Neutrophil (primary cell): ENCODE results near the gene SSNA1.

Source experiments
- H3K27ac ChIP-seq: fragments of 200-600 bp; sonication (generic); 2 replicates; pipeline ENCODE4 v1.5.1; 2016; ENCODE audit warnings: mild to moderate bottlenecking, moderate library complexity
- H3K27me3 ChIP-seq: fragments of 200-600 bp; sonication (generic); 2 replicates; pipeline ENCODE4 v1.6.0; 2016; ENCODE audit warnings: mild to moderate bottlenecking
- H3K36me3 ChIP-seq: fragments of 200-600 bp; sonication (generic); 2 replicates; pipeline ENCODE4 v1.5.1; 2017
- H3K4me1 ChIP-seq, 2 experiments: fragments of 200-600 bp in 1 of 2; sonication (generic) in 1 of 2; 1 replicate in 1 of 2; 2 replicates in 1 of 2; pipeline versions ENCODE4 v1.5.1 to v1.6.1; 2013 to 2016; ENCODE audit warnings: low read depth in 1 of 2, low read length in 1 of 2, mild to moderate bottlenecking in 1 of 2, moderate library complexity in 1 of 2; ENCODE audit not compliant: control insufficient read depth in 1 of 2, insufficient read depth in 1 of 2
- H3K4me3 ChIP-seq, 2 experiments: fragments of 200-600 bp in 1 of 2; sonication (generic) in 1 of 2; 1 replicate in 1 of 2; 2 replicates in 1 of 2; pipeline ENCODE4 v1.5.1; 2013 to 2016; ENCODE audit warnings: low read depth in 1 of 2, low read length in 1 of 2, mild to moderate bottlenecking in 1 of 2, moderate library complexity in 1 of 2
- H3K9me3 ChIP-seq: fragments of 200-600 bp; sonication (generic); 2 replicates; pipeline ENCODE4 v1.5.1; 2016
- TF ChIP-seq, protein P1 (sequence below): fragments of 200-600 bp; sonication (generic); IDR thresholded peaks from 2 replicates; pipeline ENCODE4 v1.5.1; 2016; ENCODE audit warnings: antibody characterized with exemption

The SSNA1 gene

DNA sequence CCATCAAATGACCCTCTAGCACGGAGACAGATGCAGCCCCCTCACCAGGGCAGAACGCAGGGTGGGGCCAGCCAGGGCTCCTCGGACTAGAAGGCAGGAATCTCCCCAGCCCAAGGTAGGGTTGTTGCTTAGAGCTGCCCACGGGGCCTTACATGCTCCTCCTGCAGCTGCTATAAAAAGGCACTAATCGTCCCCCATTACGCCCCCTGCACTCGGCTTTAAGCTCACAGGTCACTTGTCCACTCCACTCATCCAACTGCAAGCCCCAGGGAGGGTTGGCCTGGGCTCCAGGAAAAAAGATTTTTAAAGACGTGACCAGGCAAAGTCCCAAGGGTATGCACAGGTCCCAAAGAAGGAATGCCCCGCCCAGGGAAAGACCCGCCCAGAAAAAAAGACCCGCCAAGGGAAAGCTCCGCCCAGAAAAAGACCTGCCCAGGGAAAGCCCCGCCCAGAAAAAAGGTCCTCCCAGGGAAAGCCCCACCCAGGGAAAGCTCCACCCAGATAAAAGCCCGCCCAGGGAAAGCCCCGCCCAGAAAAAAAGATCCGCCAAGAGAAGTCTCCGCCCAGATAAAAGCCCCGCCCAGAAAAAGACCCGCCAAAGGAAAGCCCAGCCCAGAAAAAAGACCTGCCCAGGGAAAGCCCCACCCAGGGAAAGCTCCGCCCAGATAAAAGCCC, 38.4 kb upstream of the SSNA1 start:
- Histone ChIP-seq H3K36me3 (no peaks in the 10 kb centered on the region), H3K27ac (no peak overlapping the region), H3K27me3 (peaks cover 73% of the 10 kb centered on the region), H3K4me1 (peaks cover 0 to 4% of the 10 kb centered on the region in 2 experiments), H3K9me3 (no peaks in the 10 kb centered on the region), H3K4me3 (no peak overlapping the region)
- TF ChIP-seq, protein P1, sequence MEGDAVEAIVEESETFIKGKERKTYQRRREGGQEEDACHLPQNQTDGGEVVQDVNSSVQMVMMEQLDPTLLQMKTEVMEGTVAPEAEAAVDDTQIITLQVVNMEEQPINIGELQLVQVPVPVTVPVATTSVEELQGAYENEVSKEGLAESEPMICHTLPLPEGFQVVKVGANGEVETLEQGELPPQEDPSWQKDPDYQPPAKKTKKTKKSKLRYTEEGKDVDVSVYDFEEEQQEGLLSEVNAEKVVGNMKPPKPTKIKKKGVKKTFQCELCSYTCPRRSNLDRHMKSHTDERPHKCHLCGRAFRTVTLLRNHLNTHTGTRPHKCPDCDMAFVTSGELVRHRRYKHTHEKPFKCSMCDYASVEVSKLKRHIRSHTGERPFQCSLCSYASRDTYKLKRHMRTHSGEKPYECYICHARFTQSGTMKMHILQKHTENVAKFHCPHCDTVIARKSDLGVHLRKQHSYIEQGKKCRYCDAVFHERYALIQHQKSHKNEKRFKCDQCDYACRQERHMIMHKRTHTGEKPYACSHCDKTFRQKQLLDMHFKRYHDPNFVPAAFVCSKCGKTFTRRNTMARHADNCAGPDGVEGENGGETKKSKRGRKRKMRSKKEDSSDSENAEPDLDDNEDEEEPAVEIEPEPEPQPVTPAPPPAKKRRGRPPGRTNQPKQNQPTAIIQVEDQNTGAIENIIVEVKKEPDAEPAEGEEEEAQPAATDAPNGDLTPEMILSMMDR = no peak

DNA sequence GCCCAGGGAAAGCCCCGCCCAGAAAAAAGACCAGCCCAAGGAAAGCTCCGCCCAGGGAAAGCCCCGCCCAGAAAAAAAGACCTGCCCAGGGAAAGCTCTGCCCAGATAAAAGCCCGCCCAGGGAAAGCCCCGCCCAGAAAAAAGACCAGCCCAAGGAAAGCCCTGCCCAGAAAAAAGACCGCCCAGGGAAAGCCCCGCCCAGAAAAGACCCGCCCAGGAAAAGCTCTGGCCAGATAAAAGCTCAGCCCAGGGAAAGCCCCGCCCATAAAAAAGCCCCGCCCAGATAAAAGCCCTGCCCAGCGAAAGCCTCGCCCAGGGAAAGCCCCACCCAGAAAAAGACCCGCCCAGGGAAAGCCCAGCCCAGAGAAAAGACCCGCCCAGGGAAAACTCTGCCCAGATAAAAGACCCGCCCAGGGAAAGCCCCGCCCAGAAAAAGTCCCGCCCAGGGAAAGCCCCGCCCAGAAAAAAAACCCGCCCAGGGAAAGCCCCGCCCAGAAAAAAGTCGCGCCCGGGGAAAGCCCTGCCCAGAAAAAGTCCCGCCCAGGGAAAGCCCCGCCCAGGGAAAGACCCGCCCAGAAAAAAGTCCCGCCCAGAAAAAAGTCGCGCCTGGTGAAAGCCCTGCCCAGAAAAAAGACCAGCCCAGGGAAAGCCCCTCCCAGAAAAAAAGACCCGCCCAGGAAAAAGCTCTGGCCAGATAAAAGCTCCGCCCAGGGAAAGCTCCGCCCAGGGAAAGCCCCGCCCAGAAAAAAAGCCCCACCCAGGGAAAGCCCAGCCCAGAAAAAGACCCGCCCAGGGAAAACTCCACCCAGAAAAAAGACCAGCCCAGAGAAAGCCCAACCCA, 37.6 kb upstream of the SSNA1 start:
- Histone ChIP-seq H3K4me3 (no peak overlapping the region), H3K27me3 (peaks cover 77% of the 10 kb centered on the region), H3K9me3 (no peaks in the 10 kb centered on the region), H3K36me3 (no peaks in the 10 kb centered on the region), H3K27ac (no peak overlapping the region), H3K4me1 (peaks cover 0 to 4% of the 10 kb centered on the region in 2 experiments)
- TF ChIP-seq, protein P1 = no peak

DNA sequence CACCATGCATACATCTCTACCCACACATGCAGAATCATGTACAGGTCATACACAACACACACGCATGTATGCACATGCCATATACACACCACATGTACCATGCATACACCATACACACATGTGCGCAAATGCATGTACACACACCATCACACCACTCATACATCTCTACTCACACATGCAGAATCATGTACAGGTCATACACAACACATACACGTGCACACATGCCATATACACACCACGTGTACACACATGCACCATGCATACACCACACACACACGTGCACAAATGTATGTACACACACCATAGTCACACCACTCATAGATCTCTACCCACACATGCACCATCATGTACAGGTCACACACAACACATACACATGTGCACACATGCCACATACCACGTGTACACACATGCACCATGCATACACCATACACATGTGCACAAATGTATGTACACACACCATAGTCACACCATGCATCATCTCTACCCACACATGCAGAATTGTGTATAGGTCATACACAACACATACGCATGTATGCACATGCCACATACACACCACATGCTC, 35.6 kb upstream of the SSNA1 start:
- TF ChIP-seq, protein P1 = no peak
- no peaks in the 10 kb centered on the region for H3K36me3 ChIP-seq

DNA sequence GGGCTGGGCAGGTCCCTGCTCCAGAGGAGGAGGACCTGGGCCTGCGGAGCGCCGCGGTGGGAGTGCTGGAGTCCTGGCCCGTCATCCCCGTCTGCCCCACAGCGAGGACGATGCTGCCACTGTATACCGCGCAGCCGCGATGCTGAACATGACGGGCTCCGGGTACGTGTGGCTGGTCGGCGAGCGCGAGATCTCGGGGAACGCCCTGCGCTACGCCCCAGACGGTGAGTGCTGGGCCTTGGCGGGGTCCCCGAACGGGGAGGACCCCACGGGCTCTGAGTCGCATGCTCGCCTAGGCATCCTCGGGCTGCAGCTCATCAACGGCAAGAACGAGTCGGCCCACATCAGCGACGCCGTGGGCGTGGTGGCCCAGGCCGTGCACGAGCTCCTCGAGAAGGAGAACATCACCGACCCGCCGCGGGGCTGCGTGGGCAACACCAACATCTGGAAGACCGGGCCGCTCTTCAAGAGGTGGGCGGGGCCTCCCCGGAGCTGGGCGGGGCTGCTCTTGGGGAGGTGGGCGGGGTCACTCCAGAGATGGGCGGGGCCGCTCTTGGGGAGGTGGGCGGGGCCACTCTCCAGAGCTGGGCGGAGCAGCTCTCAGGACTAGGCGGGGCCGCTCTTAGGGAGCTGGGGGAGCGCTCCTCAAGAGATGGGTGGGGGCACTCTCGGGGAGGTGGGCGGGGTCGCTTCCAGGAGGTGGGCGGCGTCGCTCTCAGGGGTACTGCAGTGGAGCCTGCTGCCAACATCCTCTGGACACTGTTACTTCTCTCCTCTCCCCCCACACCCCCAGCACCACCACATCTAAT, 31.7 kb upstream of the SSNA1 start:
- Histone ChIP-seq H3K27me3 (peaks cover 88% of the 10 kb centered on the region), H3K36me3 (no peaks in the 10 kb centered on the region), H3K27ac (no peak overlapping the region), H3K4me3 (no peak overlapping the region), H3K9me3 (no peaks in the 10 kb centered on the region), H3K4me1 (peaks cover 0 to 3% of the 10 kb centered on the region in 2 experiments)
- TF ChIP-seq, protein P1 = no peak

More for the DNA sequence above, 35.6 kb upstream of the SSNA1 start:
- H3K27ac ChIP-seq = no peak overlapping the region
- H3K4me3 ChIP-seq = no peak overlapping the region
- no peaks in the 10 kb centered on the region for H3K9me3 ChIP-seq
- H3K27me3 ChIP-seq = peaks cover 77% of the 10 kb centered on the region
- H3K4me1 ChIP-seq = peaks cover 0 to 7% of the 10 kb centered on the region in 2 experiments
